Breast epithelium (tissue), 4 donors: ENCODE measurements around the gene SMIM41. TPM values are rescaled to one million over a fixed set of nuclear protein-coding genes. Genes with fewer than 3 reads are reported as not detected.

Source experiments
- DNase-seq, 2 donors: peaks; one replicate each; pipeline ENCODE4 v3.0.0-alpha.2; 2019; ENCODE audit warnings: low spot score in 2 of 2
- H3K27ac ChIP-seq, 2 donors: fragments of 200-600 bp; sonication (generic) in 1 of 2; one replicate each; pipeline ENCODE4 v1.5.1; 2016 to 2019; ENCODE audit warnings: mild to moderate bottlenecking in 1 of 2
- H3K27me3 ChIP-seq, 2 donors: fragments of 200-600 bp; sonication (generic) in 1 of 2; one replicate each; pipeline versions ENCODE4 v1.5.1 to v1.6.0; 2017 to 2019; ENCODE audit warnings: control low read depth in 1 of 2, mild to moderate bottlenecking in 1 of 2
- H3K36me3 ChIP-seq: fragments of 200-600 bp; one replicate; pipeline ENCODE4 v1.5.1; 2019
- H3K4me1 ChIP-seq, 2 donors: fragments of 200-600 bp; sonication (generic); one replicate each; pipeline ENCODE4 v1.5.1; 2016 to 2019; ENCODE audit warnings: control low read depth in 1 of 2
- H3K4me3 ChIP-seq, 3 donors: fragments of 200-600 bp; sonication (generic); 1 replicate in 2 of 3; 2 replicates in 1 of 3; pipeline ENCODE4 v1.5.1; 2016 to 2019; ENCODE audit warnings: mild to moderate bottlenecking in 3 of 3, moderate library complexity in 2 of 3
- H3K9me3 ChIP-seq, 2 donors: fragments of 200-600 bp; sonication (generic) in 1 of 2; one replicate each; pipeline ENCODE4 v1.5.1; 2016 to 2019; ENCODE audit warnings: control low read depth in 1 of 2
- POLR2A ChIP-seq: fragments of 450-650 bp; IDR thresholded peaks from one replicate; pipeline ENCODE4 v1.6.1; 2016; ENCODE audit warnings: antibody characterized with exemption, mild to moderate bottlenecking, moderate library complexity
- POLR2AphosphoS5 ChIP-seq, 3 donors: sonication (generic); formaldehyde crosslinking; IDR thresholded peaks; one replicate each; pipeline ENCODE4 v1.6.1; 2017; ENCODE audit warnings: antibody characterized with exemption in 3 of 3
- intact Hi-C: fragments of 100-400 bp; cut with DNase I; formaldehyde crosslinking; loops from one replicate; pipeline ENCODE4 v1.15.1; 2023; ENCODE audit warnings: low total_unique reads
- total RNA-seq, 3 donors: library from RNA; depleted of rRNA; stranded (reverse); fragments of >200 nt; gene quantifications; one replicate each; pipeline ENCODE4 v1.1.0, GENCODE V29; 2016
- TF ChIP-seq, protein P1 (sequence below), 3 donors: fragments of 450-650 bp; IDR thresholded peaks; one replicate each; pipeline ENCODE4 v1.5.1; 2016 to 2017; ENCODE audit warnings: antibody characterized with exemption in 3 of 3, mild to moderate bottlenecking in 3 of 3, moderate library complexity in 3 of 3

The SMIM41 gene
- total RNA-seq, 3 donors from 2014 or later = 1.3 TPM; not detected in 2

- H3K9me3 ChIP-seq = no peaks in the 10 kb centered on the region
- no peak for DNase-seq
- no peaks in the 10 kb centered on the region for H3K36me3 ChIP-seq
- peak overlapping the region; percentile 100 for H3K27ac ChIP-seq
- intact Hi-C loops = loop anchor here (5.0 to 10.0 kb wide), 2 partner anchors 65 to 723 kb away; no protein-coding TSS in a partner anchor
- peak in 1 of 3 donors; percentile 8 for TF ChIP-seq POLR2AphosphoS5 (IDR thresholded peaks at IDR 0.05)
- TF ChIP-seq, protein P1, sequence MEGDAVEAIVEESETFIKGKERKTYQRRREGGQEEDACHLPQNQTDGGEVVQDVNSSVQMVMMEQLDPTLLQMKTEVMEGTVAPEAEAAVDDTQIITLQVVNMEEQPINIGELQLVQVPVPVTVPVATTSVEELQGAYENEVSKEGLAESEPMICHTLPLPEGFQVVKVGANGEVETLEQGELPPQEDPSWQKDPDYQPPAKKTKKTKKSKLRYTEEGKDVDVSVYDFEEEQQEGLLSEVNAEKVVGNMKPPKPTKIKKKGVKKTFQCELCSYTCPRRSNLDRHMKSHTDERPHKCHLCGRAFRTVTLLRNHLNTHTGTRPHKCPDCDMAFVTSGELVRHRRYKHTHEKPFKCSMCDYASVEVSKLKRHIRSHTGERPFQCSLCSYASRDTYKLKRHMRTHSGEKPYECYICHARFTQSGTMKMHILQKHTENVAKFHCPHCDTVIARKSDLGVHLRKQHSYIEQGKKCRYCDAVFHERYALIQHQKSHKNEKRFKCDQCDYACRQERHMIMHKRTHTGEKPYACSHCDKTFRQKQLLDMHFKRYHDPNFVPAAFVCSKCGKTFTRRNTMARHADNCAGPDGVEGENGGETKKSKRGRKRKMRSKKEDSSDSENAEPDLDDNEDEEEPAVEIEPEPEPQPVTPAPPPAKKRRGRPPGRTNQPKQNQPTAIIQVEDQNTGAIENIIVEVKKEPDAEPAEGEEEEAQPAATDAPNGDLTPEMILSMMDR (IDR thresholded peaks at IDR 0.05) = no peak
- TF ChIP-seq POLR2A = no peak
- peaks cover 15 to 57% of the 10 kb centered on the region in 2 donors for H3K4me1 ChIP-seq
- no peak overlapping the region for H3K4me3 ChIP-seq
- H3K27me3 ChIP-seq = no peaks in the 10 kb centered on the region
Observed at GRCh38 chr12:52149651-52150241, 70.2 kb downstream of the SMIM41 start.

GRCh38 chr12:52151153-52151836 is 71.8 kb downstream of the SMIM41 start:
- no peak for DNase-seq
- H3K9me3 ChIP-seq = no peaks in the 10 kb centered on the region
- H3K4me1 ChIP-seq = peaks cover 15 to 45% of the 10 kb centered on the region in 2 donors
- H3K27me3 ChIP-seq = no peaks in the 10 kb centered on the region
- H3K4me3 ChIP-seq = no peak overlapping the region
- intact Hi-C loops = no loop called here
- H3K36me3 ChIP-seq = no peaks in the 10 kb centered on the region
- TF ChIP-seq POLR2A (no peak), POLR2AphosphoS5 (IDR thresholded peaks at IDR 0.05) (no peak)
- TF ChIP-seq, protein P1 (IDR thresholded peaks at IDR 0.05) = no peak
- H3K27ac ChIP-seq = peak overlapping the region; percentile 100

GRCh38 chr12:52151837-52152783 is 72.6 kb downstream of the SMIM41 start:
- Histone ChIP-seq H3K4me3 (peak overlapping the region; percentile 38 to 65 (median 38)), H3K27ac (peak overlapping the region; percentile 100), H3K4me1 (peaks cover 15 to 36% of the 10 kb centered on the region in 2 donors), H3K36me3 (no peaks in the 10 kb centered on the region), H3K9me3 (no peaks in the 10 kb centered on the region), H3K27me3 (no peaks in the 10 kb centered on the region)
- peak; percentile 91 to 93 for DNase-seq
- intact Hi-C loops = no loop called here
- TF ChIP-seq POLR2AphosphoS5 (IDR thresholded peaks at IDR 0.05) (no peak), POLR2A (no peak)
- TF ChIP-seq, protein P1 (IDR thresholded peaks at IDR 0.05) = peak; percentile 85 to 95 (median 95)

DNA sequence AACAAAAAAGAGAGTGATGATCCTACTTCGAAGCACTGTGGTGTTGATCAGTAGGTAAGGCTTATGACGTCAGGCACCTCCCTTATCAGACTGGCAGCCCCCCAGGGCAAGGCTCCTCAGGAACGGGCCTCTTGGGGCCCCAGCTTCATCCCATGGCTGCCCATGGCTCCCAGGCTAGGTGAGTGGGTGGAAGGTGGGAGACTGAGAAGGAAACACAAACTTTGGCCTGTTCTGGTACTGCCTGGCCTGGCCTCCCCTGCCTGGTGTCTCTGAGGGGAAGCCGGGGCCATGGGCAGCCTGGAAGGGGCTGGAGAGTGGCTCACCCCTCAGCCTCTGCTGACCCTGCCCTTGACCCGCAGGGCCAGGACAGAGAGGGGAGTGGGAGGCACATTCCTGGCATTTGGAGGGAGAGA is 73.4 kb downstream of the SMIM41 start:
- no peaks in the 10 kb centered on the region for H3K9me3 ChIP-seq
- TF ChIP-seq, protein P1 (IDR thresholded peaks at IDR 0.05) = no peak
- TF ChIP-seq POLR2AphosphoS5 (IDR thresholded peaks at IDR 0.05) (no peak), POLR2A (no peak)
- no peaks in the 10 kb centered on the region for H3K36me3 ChIP-seq
- H3K4me3 ChIP-seq = no peak overlapping the region
- H3K27me3 ChIP-seq = no peaks in the 10 kb centered on the region
- H3K27ac ChIP-seq = peak overlapping the region; percentile 100
- H3K4me1 ChIP-seq = peaks cover 10 to 32% of the 10 kb centered on the region in 2 donors
- intact Hi-C loops = no loop called here
- peak in 1 of 2 donors; percentile 21 for DNase-seq
